Neural cell (in vitro differentiated cells): ENCODE data around the gene HAPSTR1. TPM values are rescaled to one million over a fixed set of nuclear protein-coding genes. Genes with fewer than 3 reads are reported as not detected.
A peak's percentile ranks its signal among the peaks of the same experiment; 100 is the strongest.

Experiments used
- H2AFZ ChIP-seq: fragments of 200-600, 300-800 bp; sonication (generic), shearing (Covaris generic); 2 replicates; pipeline ENCODE4 v1.6.0; 2014; ENCODE audit warnings: low read depth, mild to moderate bottlenecking, antibody characterized with exemption, low read length, moderate library complexity
- H3F3A ChIP-seq: fragments of 200-600 bp; shearing (Covaris generic); 2 replicates; pipeline ENCODE4 v1.6.1; 2016; ENCODE audit warnings: mild to moderate bottlenecking, moderate library complexity, mixed read lengths, antibody characterized with exemption, low read length; ENCODE audit not compliant: insufficient read depth, poor library complexity, severe bottlenecking
- H3K27ac ChIP-seq: fragments of 200-600, 300-800 bp; sonication (generic), shearing (Covaris generic); 2 replicates; pipeline ENCODE4 v1.5.1; 2014; ENCODE audit warnings: mild to moderate bottlenecking, low read length, moderate library complexity
- H3K27me3 ChIP-seq: fragments of 300-800, 200-600 bp; sonication (generic), shearing (Covaris generic); 2 replicates; pipeline ENCODE4 v1.6.0; 2014; ENCODE audit warnings: mild to moderate bottlenecking, low read depth, low read length, moderate library complexity; ENCODE audit not compliant: insufficient read depth
- H3K36me3 ChIP-seq: fragments of 300-800, 200-600 bp; sonication (generic), shearing (Covaris generic); 2 replicates; pipeline ENCODE4 v1.5.1; 2014; ENCODE audit warnings: mild to moderate bottlenecking, antibody characterized with exemption, low read length, moderate library complexity; ENCODE audit not compliant: insufficient read depth
- H3K4me2 ChIP-seq: fragments of 300-800, 200-600 bp; sonication (generic), shearing (Covaris generic); 2 replicates; pipeline ENCODE4 v1.6.0; 2014; ENCODE audit warnings: mild to moderate bottlenecking, low read length
- H3K4me3 ChIP-seq: fragments of 300-800, 200-600 bp; sonication (generic), shearing (Covaris generic); 2 replicates; pipeline ENCODE4 v1.5.1; 2014; ENCODE audit warnings: mild to moderate bottlenecking, low read length, moderate library complexity
- H3K79me2 ChIP-seq: fragments of 200-600 bp; shearing (Covaris generic); replicated peaks from 2 replicates; pipeline ENCODE4 v1.6.0; 2014; ENCODE audit warnings: mild to moderate bottlenecking, low read length, moderate library complexity; ENCODE audit not compliant: insufficient read depth
- H3K9ac ChIP-seq: fragments of 300-800, 200-600 bp; sonication (generic), shearing (Covaris generic); 2 replicates; pipeline ENCODE4 v1.6.1; 2016; ENCODE audit warnings: mild to moderate bottlenecking, low read length, mixed read lengths
- H3K9me2 ChIP-seq: fragments of 200-600 bp; shearing (Covaris generic); 2 replicates; pipeline ENCODE4 v1.6.1; 2016; ENCODE audit warnings: mild to moderate bottlenecking, low read length, mixed read lengths; ENCODE audit not compliant: insufficient read depth
- H3K9me3 ChIP-seq: fragments of 200-600, 300-800 bp; sonication (generic), shearing (Covaris generic); 2 replicates; pipeline ENCODE4 v1.6.1; 2016; ENCODE audit warnings: mild to moderate bottlenecking, mixed run types, low read length, moderate library complexity, mixed read lengths
- H4K20me1 ChIP-seq: fragments of 200-600 bp; shearing (Covaris generic); 2 replicates; pipeline ENCODE4 v1.6.1; 2016; ENCODE audit warnings: mild to moderate bottlenecking, mixed run types; ENCODE audit not compliant: insufficient read depth
- EP300 ChIP-seq: fragments of 450-650 bp; conservative IDR thresholded peaks from 2 replicates; pipeline ENCODE4 v1.6.1; 2014; ENCODE audit warnings: antibody characterized with exemption, mild to moderate bottlenecking, moderate library complexity; ENCODE audit not compliant: poor library complexity, severe bottlenecking
- EZH2 ChIP-seq: fragments of 200-600, 300-800 bp; shearing (Covaris generic), sonication (generic); IDR thresholded peaks from 2 replicates; pipeline ENCODE4 v1.6.1; 2014; ENCODE audit warnings: antibody characterized with exemption, low read length, borderline replicate concordance, mild to moderate bottlenecking; ENCODE audit not compliant: insufficient read depth, poor library complexity, severe bottlenecking
- MXI1 ChIP-seq: fragments of 450-650 bp; conservative IDR thresholded peaks from 2 replicates; pipeline ENCODE4 v1.6.1; 2014; ENCODE audit warnings: antibody characterized with exemption, mild to moderate bottlenecking; ENCODE audit not compliant: poor library complexity, severe bottlenecking
- POLR2AphosphoS5 ChIP-seq: IDR thresholded peaks from 2 replicates; pipeline ENCODE4 v1.6.1; 2012
- RAD21 ChIP-seq: fragments of 450-650 bp; conservative IDR thresholded peaks from 2 replicates; pipeline ENCODE4 v1.6.1; 2014; ENCODE audit warnings: antibody characterized with exemption, mild to moderate bottlenecking, moderate library complexity
- SMC3 ChIP-seq: fragments of 450-650 bp; conservative IDR thresholded peaks from 2 replicates; pipeline ENCODE4 v1.6.1; 2014; ENCODE audit warnings: antibody characterized with exemption, mild to moderate bottlenecking, moderate library complexity; ENCODE audit not compliant: poor library complexity
- TAF1 ChIP-seq: IDR thresholded peaks from 2 replicates; pipeline ENCODE4 v1.6.1; 2012; ENCODE audit warnings: low read depth
- polyA minus RNA-seq: library from RNA; depleted of rRNA, polyadenylated mRNA; stranded (reverse); fragments of >200 nt; gene quantifications from 2 replicates; pipeline ENCODE4 v1.2.3, GENCODE V29; 2014
- polyA plus RNA-seq: library from polyadenylated mRNA; depleted of rRNA; stranded (reverse); fragments of >200 nt; gene quantifications from 2 replicates; pipeline ENCODE4 v1.2.3, GENCODE V29; 2014
- TF ChIP-seq, protein P1 (sequence below): fragments of 450-650 bp; IDR thresholded peaks from 2 replicates; pipeline ENCODE4 v1.5.1; 2014; ENCODE audit warnings: antibody characterized with exemption, mild to moderate bottlenecking, moderate library complexity; ENCODE audit not compliant: poor library complexity, severe bottlenecking
- TF ChIP-seq, protein P2 (sequence below): IDR thresholded peaks from 2 replicates; pipeline ENCODE4 v1.6.1; 2012; ENCODE audit warnings: borderline replicate concordance

HAPSTR1 gene, protein sequence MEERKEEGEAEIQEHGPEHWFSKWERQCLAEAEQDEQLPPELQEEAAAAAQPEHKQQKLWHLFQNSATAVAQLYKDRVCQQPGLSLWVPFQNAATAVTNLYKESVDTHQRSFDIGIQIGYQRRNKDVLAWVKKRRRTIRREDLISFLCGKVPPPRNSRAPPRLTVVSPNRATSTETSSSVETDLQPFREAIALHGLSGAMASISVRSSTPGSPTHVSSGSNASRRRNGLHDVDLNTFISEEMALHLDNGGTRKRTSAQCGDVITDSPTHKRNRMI
- polyA plus RNA-seq (55.2 and 60.7 TPM in 2 replicates), polyA minus RNA-seq (171 and 183 TPM in 2 replicates)

DNA sequence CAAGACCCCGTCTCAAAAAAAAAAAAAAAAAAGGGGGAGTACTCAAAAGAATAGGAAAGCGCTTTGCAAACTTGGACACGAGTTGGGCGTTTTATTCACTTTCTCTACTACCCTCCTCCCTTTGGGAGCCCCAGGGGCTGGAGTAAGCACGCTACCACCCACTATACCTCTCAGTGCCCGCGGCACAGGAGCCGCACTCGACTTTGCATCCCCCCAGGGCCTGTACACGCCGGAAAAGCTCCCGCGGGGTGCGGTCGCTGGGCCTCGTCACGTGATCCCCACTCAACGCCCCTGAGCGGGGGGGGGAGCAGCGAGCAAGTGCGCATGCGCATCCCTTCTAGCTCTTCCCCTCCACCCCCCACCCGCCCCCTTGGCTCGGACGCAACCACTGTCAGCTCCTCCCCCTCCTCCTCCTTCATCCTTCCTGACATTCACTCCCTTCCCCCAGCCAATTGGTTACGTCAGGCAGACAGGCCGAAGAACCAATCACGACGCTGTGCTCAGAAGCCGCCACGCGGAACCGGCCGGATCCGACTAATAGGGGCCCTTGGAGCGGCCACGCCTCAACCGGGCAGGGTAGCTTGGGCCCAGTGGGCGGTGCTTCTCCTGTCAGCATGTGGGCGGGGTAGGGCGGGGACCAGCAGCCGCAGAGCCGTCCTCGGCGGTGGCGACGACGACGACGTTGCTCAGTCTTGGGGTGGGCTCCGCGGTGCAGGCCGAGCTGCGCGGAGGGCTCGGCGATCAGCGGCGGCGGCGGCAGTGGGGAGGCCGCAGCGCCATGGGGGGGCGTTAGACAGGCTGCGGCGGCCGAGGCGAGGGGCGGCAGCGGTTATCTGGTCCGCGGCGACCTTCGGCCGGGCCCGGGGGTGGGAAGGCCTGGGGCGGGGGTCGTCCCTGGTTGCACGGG, at the start of gene HAPSTR1:
Gene HAPSTR1 (plus strand): TSS at position 685 of the 907 bp plus-strand sequence. CDS start 401 bp downstream, outside the sequence.
- no peaks in the 10 kb centered on the region for H3F3A ChIP-seq
- H3K9me2 ChIP-seq = no peaks in the 10 kb centered on the region
- peak within 1 kb of the TSS; percentile 98 for H3K9ac ChIP-seq
- H2AFZ ChIP-seq = peak within 1 kb of the TSS; percentile 79
- H3K4me3 ChIP-seq = peak within 1 kb of the TSS; percentile 96
- peak within 1 kb of the TSS; percentile 92 for H3K27ac ChIP-seq
- TF ChIP-seq RAD21 (peak; percentile 7), POLR2AphosphoS5 (peak; percentile 100), MXI1 (no peak), SMC3 (no peak), EZH2 (no peak), EP300 (peak; percentile 71), TAF1 (peak; percentile 98)
- TF ChIP-seq, protein P1, sequence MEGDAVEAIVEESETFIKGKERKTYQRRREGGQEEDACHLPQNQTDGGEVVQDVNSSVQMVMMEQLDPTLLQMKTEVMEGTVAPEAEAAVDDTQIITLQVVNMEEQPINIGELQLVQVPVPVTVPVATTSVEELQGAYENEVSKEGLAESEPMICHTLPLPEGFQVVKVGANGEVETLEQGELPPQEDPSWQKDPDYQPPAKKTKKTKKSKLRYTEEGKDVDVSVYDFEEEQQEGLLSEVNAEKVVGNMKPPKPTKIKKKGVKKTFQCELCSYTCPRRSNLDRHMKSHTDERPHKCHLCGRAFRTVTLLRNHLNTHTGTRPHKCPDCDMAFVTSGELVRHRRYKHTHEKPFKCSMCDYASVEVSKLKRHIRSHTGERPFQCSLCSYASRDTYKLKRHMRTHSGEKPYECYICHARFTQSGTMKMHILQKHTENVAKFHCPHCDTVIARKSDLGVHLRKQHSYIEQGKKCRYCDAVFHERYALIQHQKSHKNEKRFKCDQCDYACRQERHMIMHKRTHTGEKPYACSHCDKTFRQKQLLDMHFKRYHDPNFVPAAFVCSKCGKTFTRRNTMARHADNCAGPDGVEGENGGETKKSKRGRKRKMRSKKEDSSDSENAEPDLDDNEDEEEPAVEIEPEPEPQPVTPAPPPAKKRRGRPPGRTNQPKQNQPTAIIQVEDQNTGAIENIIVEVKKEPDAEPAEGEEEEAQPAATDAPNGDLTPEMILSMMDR = no peak
- TF ChIP-seq, protein P2, sequence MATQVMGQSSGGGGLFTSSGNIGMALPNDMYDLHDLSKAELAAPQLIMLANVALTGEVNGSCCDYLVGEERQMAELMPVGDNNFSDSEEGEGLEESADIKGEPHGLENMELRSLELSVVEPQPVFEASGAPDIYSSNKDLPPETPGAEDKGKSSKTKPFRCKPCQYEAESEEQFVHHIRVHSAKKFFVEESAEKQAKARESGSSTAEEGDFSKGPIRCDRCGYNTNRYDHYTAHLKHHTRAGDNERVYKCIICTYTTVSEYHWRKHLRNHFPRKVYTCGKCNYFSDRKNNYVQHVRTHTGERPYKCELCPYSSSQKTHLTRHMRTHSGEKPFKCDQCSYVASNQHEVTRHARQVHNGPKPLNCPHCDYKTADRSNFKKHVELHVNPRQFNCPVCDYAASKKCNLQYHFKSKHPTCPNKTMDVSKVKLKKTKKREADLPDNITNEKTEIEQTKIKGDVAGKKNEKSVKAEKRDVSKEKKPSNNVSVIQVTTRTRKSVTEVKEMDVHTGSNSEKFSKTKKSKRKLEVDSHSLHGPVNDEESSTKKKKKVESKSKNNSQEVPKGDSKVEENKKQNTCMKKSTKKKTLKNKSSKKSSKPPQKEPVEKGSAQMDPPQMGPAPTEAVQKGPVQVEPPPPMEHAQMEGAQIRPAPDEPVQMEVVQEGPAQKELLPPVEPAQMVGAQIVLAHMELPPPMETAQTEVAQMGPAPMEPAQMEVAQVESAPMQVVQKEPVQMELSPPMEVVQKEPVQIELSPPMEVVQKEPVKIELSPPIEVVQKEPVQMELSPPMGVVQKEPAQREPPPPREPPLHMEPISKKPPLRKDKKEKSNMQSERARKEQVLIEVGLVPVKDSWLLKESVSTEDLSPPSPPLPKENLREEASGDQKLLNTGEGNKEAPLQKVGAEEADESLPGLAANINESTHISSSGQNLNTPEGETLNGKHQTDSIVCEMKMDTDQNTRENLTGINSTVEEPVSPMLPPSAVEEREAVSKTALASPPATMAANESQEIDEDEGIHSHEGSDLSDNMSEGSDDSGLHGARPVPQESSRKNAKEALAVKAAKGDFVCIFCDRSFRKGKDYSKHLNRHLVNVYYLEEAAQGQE = peak; percentile 94
- peaks cover 45% of the 10 kb centered on the region for H3K79me2 ChIP-seq
- H3K9me3 ChIP-seq = no peaks in the 10 kb centered on the region
- H4K20me1 ChIP-seq = peaks cover 30% of the 10 kb centered on the region
- peaks cover 7% of the 10 kb centered on the region for H3K27me3 ChIP-seq
- H3K4me2 ChIP-seq = peak within 1 kb of the TSS; percentile 55
- H3K36me3 ChIP-seq = peaks cover 6% of the 10 kb centered on the region

DNA sequence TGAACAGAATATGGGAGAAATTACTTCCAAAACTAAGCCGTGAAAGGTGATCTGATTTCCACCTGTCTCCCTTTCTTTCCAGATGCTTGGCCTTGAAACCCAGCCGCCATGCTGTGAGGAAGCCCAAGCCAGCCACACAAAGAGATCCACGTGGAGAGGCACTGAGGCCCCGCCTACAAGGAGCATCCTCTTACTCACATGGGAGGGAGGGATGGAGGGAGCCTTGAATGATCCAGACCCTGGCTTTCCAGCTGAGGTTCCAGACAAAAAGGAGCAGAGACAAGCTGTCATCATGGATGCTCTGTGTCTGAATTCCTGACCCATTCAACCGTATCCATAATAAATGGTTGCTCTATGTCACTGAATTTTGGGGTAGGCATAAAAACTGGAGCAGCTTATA, 48.9 kb upstream of the HAPSTR1 start:
- no peak overlapping the region for H3K9ac ChIP-seq
- no peaks in the 10 kb centered on the region for H3F3A ChIP-seq
- H3K9me2 ChIP-seq = no peaks in the 10 kb centered on the region
- TF ChIP-seq SMC3 (no peak), POLR2AphosphoS5 (no peak)
- no peak overlapping the region for H3K4me3 ChIP-seq
- no peak overlapping the region for H3K4me2 ChIP-seq
- no peaks in the 10 kb centered on the region for H4K20me1 ChIP-seq
- no peak overlapping the region for H3K27ac ChIP-seq
- H3K9me3 ChIP-seq = no peaks in the 10 kb centered on the region
- H3K36me3 ChIP-seq = no peaks in the 10 kb centered on the region
- H3K79me2 ChIP-seq = no peaks in the 10 kb centered on the region
- H2AFZ ChIP-seq = no peak overlapping the region
- H3K27me3 ChIP-seq = no peaks in the 10 kb centered on the region
